Osteocyte (in vitro differentiated cells): ENCODE data around the gene USP3. TPM values are rescaled to one million over a fixed set of nuclear protein-coding genes. Genes with fewer than 3 reads are reported as not detected.

Experiments
- DNase-seq: peaks from one replicate; pipeline ENCODE4 v3.0.0; 2021; ENCODE audit warnings: mixed read lengths; ENCODE audit not compliant: unreplicated experiment; ENCODE audit errors: extremely low spot score
- H3K27ac Mint-ChIP-seq: one replicate; pipeline ENCODE4 v1.8.0; 2021; ENCODE audit warnings: mild to moderate bottlenecking, mixed read lengths; ENCODE audit not compliant: unreplicated experiment
- H3K27me3 Mint-ChIP-seq: one replicate; pipeline ENCODE4 v1.8.0; 2021; ENCODE audit warnings: mixed read lengths; ENCODE audit not compliant: unreplicated experiment
- H3K36me3 Mint-ChIP-seq: one replicate; pipeline ENCODE4 v1.8.0; 2021; ENCODE audit warnings: mixed read lengths; ENCODE audit not compliant: unreplicated experiment
- H3K4me1 Mint-ChIP-seq: one replicate; pipeline ENCODE4 v1.8.0; 2021; ENCODE audit warnings: mixed read lengths; ENCODE audit not compliant: unreplicated experiment
- H3K4me3 Mint-ChIP-seq: one replicate; pipeline ENCODE4 v1.8.0; 2021; ENCODE audit warnings: mild to moderate bottlenecking, moderate library complexity, mixed read lengths; ENCODE audit not compliant: unreplicated experiment
- H3K9me3 Mint-ChIP-seq: one replicate; pipeline ENCODE4 v1.8.0; 2021; ENCODE audit warnings: mixed read lengths; ENCODE audit not compliant: unreplicated experiment
- CTCF ChIP-seq: fragments of 200-600 bp; sonication (generic); IDR thresholded peaks from 2 replicates; pipeline ENCODE4 v1.5.0; 2021; ENCODE audit warnings: antibody characterized with exemption, mild to moderate bottlenecking, moderate library complexity
- total RNA-seq: library from RNA; stranded (reverse); gene quantifications from 2 replicates; pipeline ENCODE4 v1.2.1, GENCODE V29; 2021

The USP3 gene
- total RNA-seq, 1 donor from 2014 or later = 41.2 TPM

DNA sequence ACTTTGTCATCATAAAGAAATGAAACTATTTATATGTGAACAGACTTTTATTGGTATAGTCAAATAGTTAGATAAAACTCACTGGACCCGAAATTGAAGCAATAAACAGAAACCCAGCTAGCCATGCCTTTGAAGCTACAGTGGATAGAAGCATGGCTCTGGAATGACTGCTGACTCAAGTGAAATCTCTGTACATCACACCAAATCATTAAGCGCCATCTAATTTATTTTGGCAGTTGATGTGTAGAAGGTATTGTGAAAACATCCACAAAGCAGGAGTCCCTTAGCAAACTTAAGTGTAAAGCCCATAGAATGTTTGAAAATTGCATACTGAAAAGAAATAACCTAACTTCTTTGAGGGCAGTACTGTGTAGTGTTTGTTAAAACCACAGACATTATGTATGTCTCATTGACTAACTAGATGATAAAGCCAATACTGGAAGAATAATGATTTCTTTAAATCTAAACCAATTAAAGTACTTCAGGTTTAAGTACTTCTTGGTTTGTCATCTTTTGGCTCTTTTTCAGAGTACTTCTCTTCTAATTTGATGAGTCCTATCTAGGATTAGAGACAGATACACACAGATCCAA is 50.0 kb downstream of the USP3 start:
- Mint-ChIP-seq H3K4me1 (peaks cover 50% of the 10 kb centered on the region), H3K27ac (peak overlapping the region; percentile 91), H3K9me3 (no peaks in the 10 kb centered on the region), H3K4me3 (no peak overlapping the region), H3K27me3 (no peaks in the 10 kb centered on the region), H3K36me3 (peaks cover 34% of the 10 kb centered on the region)
- no peak for TF ChIP-seq CTCF
- no peak for DNase-seq

DNA sequence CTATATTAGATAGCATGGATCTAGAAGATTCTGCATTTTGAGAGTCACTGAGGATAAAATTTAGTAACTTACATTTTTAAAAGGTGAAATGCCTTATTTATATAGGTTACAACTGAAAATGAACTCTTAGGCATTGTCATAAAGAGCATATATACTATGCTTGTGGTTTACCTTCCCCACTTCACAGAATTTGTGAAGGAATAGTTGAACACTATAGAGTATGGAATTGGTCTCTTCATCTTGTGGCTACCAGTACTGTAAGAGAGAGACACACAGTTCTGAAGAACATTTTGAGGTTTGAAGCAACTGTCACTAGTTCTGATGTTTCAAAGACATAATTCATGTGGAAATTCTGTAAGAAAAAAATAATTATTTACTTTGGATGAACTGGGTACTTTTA is 51.1 kb downstream of the USP3 start:
- peaks cover 37% of the 10 kb centered on the region for H3K36me3 Mint-ChIP-seq
- no peak overlapping the region for H3K4me3 Mint-ChIP-seq
- no peak for TF ChIP-seq CTCF
- peaks cover 47% of the 10 kb centered on the region for H3K4me1 Mint-ChIP-seq
- H3K27me3 Mint-ChIP-seq = no peaks in the 10 kb centered on the region
- no peaks in the 10 kb centered on the region for H3K9me3 Mint-ChIP-seq
- H3K27ac Mint-ChIP-seq = no peak overlapping the region
- DNase-seq = no peak

GRCh38 chr15:63556246-63556645 is 51.9 kb downstream of the USP3 start:
- Mint-ChIP-seq H3K27ac (no peak overlapping the region), H3K4me1 (peaks cover 47% of the 10 kb centered on the region), H3K4me3 (no peak overlapping the region), H3K36me3 (peaks cover 44% of the 10 kb centered on the region), H3K27me3 (no peaks in the 10 kb centered on the region), H3K9me3 (no peaks in the 10 kb centered on the region)
- DNase-seq = no peak
- TF ChIP-seq CTCF = no peak

- DNase-seq = no peak
- TF ChIP-seq CTCF = no peak
- Mint-ChIP-seq H3K9me3 (no peaks in the 10 kb centered on the region), H3K4me1 (peaks cover 45% of the 10 kb centered on the region), H3K36me3 (peaks cover 48% of the 10 kb centered on the region), H3K4me3 (no peak overlapping the region), H3K27ac (no peak overlapping the region), H3K27me3 (no peaks in the 10 kb centered on the region)
Measured at GRCh38 chr15:63556736-63557135, 52.3 kb downstream of the USP3 start.

DNA sequence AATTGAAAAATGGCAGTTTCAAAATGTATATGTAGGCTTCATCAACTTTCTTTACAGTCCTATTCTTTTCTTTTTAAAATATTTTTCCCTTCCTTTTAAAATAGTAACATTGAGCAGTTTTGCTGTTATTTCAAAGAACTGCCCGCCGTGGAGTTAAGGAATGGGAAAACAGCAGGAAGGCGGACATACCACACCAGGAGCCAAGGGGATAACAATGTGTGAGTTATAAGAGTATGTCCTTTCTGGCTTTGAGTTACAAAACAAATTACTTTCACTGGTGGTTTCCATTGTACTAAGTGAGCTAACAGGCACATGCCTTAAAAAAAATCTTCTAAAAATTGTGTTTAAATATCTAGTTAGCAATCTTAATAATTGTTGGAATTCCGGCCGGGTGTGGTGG is 55.4 kb downstream of the USP3 start:
- no peak for TF ChIP-seq CTCF
- H3K9me3 Mint-ChIP-seq = no peaks in the 10 kb centered on the region
- no peak overlapping the region for H3K4me3 Mint-ChIP-seq
- H3K4me1 Mint-ChIP-seq = peaks cover 18% of the 10 kb centered on the region
- DNase-seq = no peak
- peak overlapping the region; percentile 31 for H3K27ac Mint-ChIP-seq
- H3K27me3 Mint-ChIP-seq = no peaks in the 10 kb centered on the region
- peaks cover 56% of the 10 kb centered on the region for H3K36me3 Mint-ChIP-seq
